Keratinocyte (primary cell): Measurements from ENCODE around the gene MYO1E. TPM values are rescaled to one million over a fixed set of nuclear protein-coding genes. Genes with fewer than 3 reads are reported as not detected.

ENCODE experiments used
- DNase-seq: peaks from one replicate; pipeline ENCODE4 v3.0.0-alpha.2; 2011; ENCODE audit warnings: low read depth, missing footprints, low spot score
- FAIRE-seq: peaks from 2 replicates; lab custom pipeline; 2011; peaks lifted over from hg19 to GRCh38; lab: Jason Lieb, UNC
- H2AFZ ChIP-seq: 2 replicates; pipeline ENCODE4 v1.6.0; 2012; ENCODE audit warnings: low read length, control low read depth, inconsistent platforms; ENCODE audit not compliant: control insufficient read depth
- H3K27ac ChIP-seq: 2 replicates; pipeline ENCODE4 v1.5.1; 2011; ENCODE audit warnings: low read length; ENCODE audit not compliant: control insufficient read depth, insufficient read depth
- H3K27me3 ChIP-seq: 3 replicates; pipeline ENCODE4 v1.6.0; 2011; ENCODE audit warnings: low read length; ENCODE audit not compliant: control insufficient read depth, insufficient read depth; ENCODE audit errors: extremely low read depth
- H3K36me3 ChIP-seq, 2 experiments: 2 replicates in 1 of 2; 3 replicates in 1 of 2; pipeline ENCODE4 v1.5.1; 2011; ENCODE audit warnings: low read length in 2 of 2, mild to moderate bottlenecking in 1 of 2; ENCODE audit not compliant: control insufficient read depth in 2 of 2, insufficient read depth in 2 of 2; ENCODE audit errors: extremely low read depth in 1 of 2
- H3K4me1 ChIP-seq: 3 replicates; pipeline ENCODE4 v1.5.1; 2011; ENCODE audit warnings: low read length; ENCODE audit not compliant: control insufficient read depth, insufficient read depth; ENCODE audit errors: extremely low read depth
- H3K4me2 ChIP-seq: 3 replicates; pipeline ENCODE4 v1.6.0; 2011; ENCODE audit warnings: low read depth, low read length; ENCODE audit not compliant: control insufficient read depth, insufficient read depth; ENCODE audit errors: extremely low read depth
- H3K4me3 ChIP-seq, 3 experiments: fragments of 200-600 bp in 1 of 3; sonication (generic) in 1 of 3; 2 replicates in 2 of 3; 3 replicates in 1 of 3; pipeline ENCODE4 v1.5.1; 2011 to 2016; ENCODE audit warnings: low read length in 3 of 3, mild to moderate bottlenecking in 3 of 3, control low read depth in 2 of 3, inconsistent platforms in 1 of 3, low read depth in 1 of 3, mixed read lengths in 1 of 3, mixed run types in 1 of 3, moderate library complexity in 1 of 3; ENCODE audit not compliant: control insufficient read depth in 2 of 3, insufficient read depth in 2 of 3; ENCODE audit errors: extremely low read depth in 1 of 3
- H3K79me2 ChIP-seq: 2 replicates; pipeline ENCODE4 v1.6.0; 2012; ENCODE audit warnings: low read length; ENCODE audit not compliant: control insufficient read depth, insufficient read depth
- H3K9ac ChIP-seq: 3 replicates; pipeline ENCODE4 v1.6.0; 2011; ENCODE audit warnings: low read length; ENCODE audit not compliant: control insufficient read depth, insufficient read depth; ENCODE audit errors: extremely low read depth
- H3K9me1 ChIP-seq: 3 replicates; pipeline ENCODE4 v1.6.0; 2011; ENCODE audit warnings: low read length; ENCODE audit not compliant: control insufficient read depth, insufficient read depth; ENCODE audit errors: extremely low read depth
- H3K9me3 ChIP-seq: 2 replicates; pipeline ENCODE4 v1.5.1; 2012; ENCODE audit warnings: low read depth, low read length; ENCODE audit not compliant: control insufficient read depth
- H4K20me1 ChIP-seq: 3 replicates; pipeline ENCODE4 v1.6.0; 2011; ENCODE audit warnings: low read length; ENCODE audit not compliant: control insufficient read depth, insufficient read depth; ENCODE audit errors: extremely low read depth
- CTCF ChIP-seq, 3 experiments: IDR thresholded peaks in 1 of 3; conservative IDR thresholded peaks in 1 of 3; optimal IDR thresholded peaks in 1 of 3; 2 replicates in 2 of 3; 3 replicates in 1 of 3; pipeline versions ENCODE3 to v1.5.1; 2011; ENCODE audit warnings: low read length in 3 of 3, mild to moderate bottlenecking in 3 of 3, moderate library complexity in 2 of 3, control low read depth in 1 of 3, inconsistent platforms in 1 of 3; ENCODE audit not compliant: insufficient read depth in 2 of 3; ENCODE audit errors: extremely low read depth in 1 of 3
- EZH2 ChIP-seq: IDR thresholded peaks from one replicate; pipeline ENCODE4 v1.6.1; 2012; ENCODE audit warnings: inconsistent platforms, mild to moderate bottlenecking, low read length, moderate library complexity
- dilution Hi-C: fragments of 300-500 bp; cut with MboI; formaldehyde crosslinking; loops from one replicate; pipeline ENCODE4 v1.7.0; 2020; ENCODE audit warnings: low sequenced_read_pairs; ENCODE audit not compliant: extremely low pct_ligation_motif_present
- polyA plus RNA-seq, 5 experiments: library from polyadenylated mRNA; depleted of rRNA in 3 of 5; stranded (reverse) in 3 of 5; stranded (forward) in 1 of 5; unstranded in 1 of 5; fragments of >200 nt; gene quantifications; 1 replicate in 1 of 5; 2 replicates in 3 of 5; 3 replicates in 1 of 5; pipeline versions ENCODE4 v1.2.1 to v1.2.3, GENCODE V29; 2011 to 2012; ENCODE audit warnings: missing spikeins in 2 of 5, low read depth in 1 of 5, low replicate concordance in 1 of 5

Gene MYO1E
- polyA plus RNA-seq, 1 donor (not counting 4 experiments of a cell fraction or from before 2014, with no cell fraction given), result 213 TPM

DNA sequence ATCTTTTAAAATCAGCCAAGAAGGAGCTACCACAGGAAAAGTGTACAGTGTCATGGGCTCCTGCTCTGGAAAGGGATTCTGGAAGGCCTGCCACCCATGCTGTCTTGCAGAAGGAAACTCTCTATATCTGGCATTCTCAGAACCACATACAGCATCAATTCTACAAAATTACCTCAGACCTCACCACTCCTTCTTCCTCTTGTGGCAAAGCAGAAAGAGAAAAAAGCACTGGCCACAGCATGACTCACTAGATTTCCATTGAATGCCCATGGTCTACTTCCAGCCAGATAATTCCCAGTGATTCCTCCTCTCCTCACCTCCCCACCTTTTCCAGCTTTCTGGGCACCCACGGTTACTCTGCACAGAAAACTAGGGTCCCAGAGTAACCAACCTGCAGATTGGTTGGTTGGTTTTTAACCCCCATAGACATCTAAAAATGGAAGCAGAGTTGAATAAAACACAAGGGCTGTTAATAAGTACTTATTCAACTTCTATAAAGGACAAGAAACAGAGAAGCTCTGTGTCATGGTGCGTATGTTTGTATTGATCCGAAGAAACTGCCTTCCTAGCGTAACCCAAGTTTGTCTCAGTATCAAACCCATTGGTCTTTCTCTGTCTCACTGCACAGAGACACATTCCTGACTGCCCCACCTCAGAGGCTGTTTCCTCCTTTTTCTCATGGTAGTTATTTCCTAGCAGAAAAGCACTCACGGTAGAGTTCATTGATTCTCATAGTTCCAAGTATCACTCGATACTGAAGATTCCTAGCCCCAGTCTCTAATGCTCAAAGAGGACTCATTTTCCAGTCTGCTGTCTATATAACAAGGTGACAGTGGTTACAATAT, 98.3 kb downstream of the MYO1E start:
- no peak overlapping the region for H3K4me3 ChIP-seq
- H3K9me1 ChIP-seq, result no peaks in the 10 kb centered on the region
- H2AFZ ChIP-seq, result no peak overlapping the region
- DNase-seq, result no peak
- no peak for TF ChIP-seq CTCF (optimal IDR thresholded peaks at IDR 0.05 in 1 of 3, IDR thresholded peaks at IDR 0.05 in 1 of 3, conservative IDR thresholded peaks at IDR 0.05 in 1 of 3; ENCODE audit: extremely low read depth in 1 of 3, insufficient read depth in 2 of 3, low read length in 3 of 3)
- TF ChIP-seq EZH2, result no peak
- peak; percentile 89 for FAIRE-seq
- dilution Hi-C loops, result no loop called here
- peaks cover 80% of the 10 kb centered on the region for H3K79me2 ChIP-seq
- H3K4me1 ChIP-seq, result peaks cover 41% of the 10 kb centered on the region
- H3K27ac ChIP-seq, result peak overlapping the region; percentile 5
- peak overlapping the region; percentile 57 for H3K4me2 ChIP-seq
- no peaks in the 10 kb centered on the region for H3K27me3 ChIP-seq
- peaks cover 3 to 7% of the 10 kb centered on the region in 2 experiments for H3K36me3 ChIP-seq
- H4K20me1 ChIP-seq, result peaks cover 2% of the 10 kb centered on the region
- H3K9ac ChIP-seq, result no peak overlapping the region
- no peaks in the 10 kb centered on the region for H3K9me3 ChIP-seq

DNA sequence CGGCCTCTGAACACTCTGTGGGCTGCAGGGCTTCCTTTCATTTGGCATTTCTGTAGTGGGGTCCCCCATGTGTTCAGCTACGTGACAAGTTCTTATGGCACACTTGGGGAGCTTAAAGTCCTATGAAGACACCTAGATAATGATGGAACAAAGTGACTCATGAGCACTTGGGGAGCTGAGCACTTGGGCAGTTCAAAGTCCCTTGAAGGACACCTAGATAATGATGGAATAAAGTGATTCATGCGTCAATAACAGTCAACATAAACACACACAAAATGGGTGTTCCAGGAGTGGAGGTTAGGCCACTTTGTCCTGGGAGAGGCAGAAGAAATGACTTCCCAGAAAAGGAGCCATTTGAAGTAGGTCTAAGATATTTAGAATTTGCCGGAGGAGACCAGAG, 99.4 kb downstream of the MYO1E start:
- H4K20me1 ChIP-seq, result peaks cover 2% of the 10 kb centered on the region
- H2AFZ ChIP-seq, result no peak overlapping the region
- H3K36me3 ChIP-seq, result peaks cover 3 to 12% of the 10 kb centered on the region in 2 experiments
- no peak for DNase-seq
- no peak overlapping the region for H3K4me2 ChIP-seq
- peaks cover 52% of the 10 kb centered on the region for H3K4me1 ChIP-seq
- H3K27ac ChIP-seq, result no peak overlapping the region
- H3K4me3 ChIP-seq, result no peak overlapping the region
- peaks cover 74% of the 10 kb centered on the region for H3K79me2 ChIP-seq
- dilution Hi-C loops, result no loop called here
- TF ChIP-seq EZH2 (no peak), CTCF (optimal IDR thresholded peaks at IDR 0.05 in 1 of 3, IDR thresholded peaks at IDR 0.05 in 1 of 3, conservative IDR thresholded peaks at IDR 0.05 in 1 of 3; ENCODE audit: extremely low read depth in 1 of 3, insufficient read depth in 2 of 3, low read length in 3 of 3) (no peak)
- H3K9me3 ChIP-seq, result no peaks in the 10 kb centered on the region
- no peaks in the 10 kb centered on the region for H3K9me1 ChIP-seq
- H3K27me3 ChIP-seq, result no peaks in the 10 kb centered on the region
- H3K9ac ChIP-seq, result no peak overlapping the region
- FAIRE-seq, result no peak
